ENCODE measurements around the gene LMBR1. TPM values are rescaled to one million over a fixed set of nuclear protein-coding genes. Genes with fewer than 3 reads are reported as not detected.

The LMBR1 gene
- total RNA-seq, 1 donor from 2014 or later: 49.7 TPM

DNA sequence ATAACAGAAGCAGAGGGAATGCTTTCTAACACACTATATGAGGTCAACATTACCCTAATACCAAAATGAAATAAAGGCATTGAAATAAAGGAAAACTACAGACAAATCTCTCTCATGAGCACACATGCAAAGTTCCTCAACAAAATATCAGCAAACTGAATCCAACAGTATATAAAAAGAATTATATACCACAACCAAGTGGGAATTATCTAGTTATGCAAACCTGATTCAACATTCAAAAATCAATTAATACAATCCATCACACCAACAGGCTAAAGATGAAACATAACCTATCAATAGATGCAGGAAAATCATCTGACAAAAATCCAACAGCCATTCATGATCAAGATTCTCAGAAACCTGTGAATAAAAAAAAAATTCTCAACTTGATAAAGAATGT lies 34.5 kb downstream of the LMBR1 start:
- FAIRE-seq (no peak), DNase-seq (ENCODE audit: low read depth) (no peak)
- H2AFZ ChIP-seq (ENCODE audit: low read depth, low read length): no peak overlapping the region
- H3K79me2 ChIP-seq (ENCODE audit: insufficient read depth, low read length): peaks cover 26% of the 10 kb centered on the region
- no peak overlapping the region for H3K4me2 ChIP-seq (ENCODE audit: low read length)
- H4K20me1 ChIP-seq (ENCODE audit: insufficient read depth, low read length): no peaks in the 10 kb centered on the region
- no peaks in the 10 kb centered on the region for H3K36me3 ChIP-seq (ENCODE audit: insufficient read depth, low read length)
- no peaks in the 10 kb centered on the region for H3K4me1 ChIP-seq (ENCODE audit: insufficient read depth, low read length)
- Mint-ChIP-seq H3K4me3 (ENCODE audit: unreplicated experiment) (no peak overlapping the region), H3K4me1 (ENCODE audit: low read depth, unreplicated experiment) (no peaks in the 10 kb centered on the region), H3K27ac (ENCODE audit: unreplicated experiment) (no peak overlapping the region), H3K9me3 (ENCODE audit: unreplicated experiment) (peaks cover 27% of the 10 kb centered on the region), H3K36me3 (ENCODE audit: low read depth, unreplicated experiment) (peaks cover 35% of the 10 kb centered on the region), H3K27me3 (ENCODE audit: low read depth, unreplicated experiment) (no peaks in the 10 kb centered on the region)
- no peak overlapping the region for H3K9ac ChIP-seq (ENCODE audit: low read length)
- H3K27me3 ChIP-seq (ENCODE audit: insufficient read depth, low read length): no peaks in the 10 kb centered on the region
- H3K27ac ChIP-seq (ENCODE audit: low read depth, low read length): no peak overlapping the region
- no peaks in the 10 kb centered on the region for H3K9me3 ChIP-seq (ENCODE audit: insufficient read depth, low read depth, low read length)
- no peak overlapping the region for H3K4me3 ChIP-seq (ENCODE audit: insufficient read depth, low read depth, low read length)
- no peak for TF ChIP-seq EZH2 (IDR thresholded peaks at IDR 0.05; ENCODE audit: insufficient read depth, low read length)
- TF ChIP-seq, protein P1, sequence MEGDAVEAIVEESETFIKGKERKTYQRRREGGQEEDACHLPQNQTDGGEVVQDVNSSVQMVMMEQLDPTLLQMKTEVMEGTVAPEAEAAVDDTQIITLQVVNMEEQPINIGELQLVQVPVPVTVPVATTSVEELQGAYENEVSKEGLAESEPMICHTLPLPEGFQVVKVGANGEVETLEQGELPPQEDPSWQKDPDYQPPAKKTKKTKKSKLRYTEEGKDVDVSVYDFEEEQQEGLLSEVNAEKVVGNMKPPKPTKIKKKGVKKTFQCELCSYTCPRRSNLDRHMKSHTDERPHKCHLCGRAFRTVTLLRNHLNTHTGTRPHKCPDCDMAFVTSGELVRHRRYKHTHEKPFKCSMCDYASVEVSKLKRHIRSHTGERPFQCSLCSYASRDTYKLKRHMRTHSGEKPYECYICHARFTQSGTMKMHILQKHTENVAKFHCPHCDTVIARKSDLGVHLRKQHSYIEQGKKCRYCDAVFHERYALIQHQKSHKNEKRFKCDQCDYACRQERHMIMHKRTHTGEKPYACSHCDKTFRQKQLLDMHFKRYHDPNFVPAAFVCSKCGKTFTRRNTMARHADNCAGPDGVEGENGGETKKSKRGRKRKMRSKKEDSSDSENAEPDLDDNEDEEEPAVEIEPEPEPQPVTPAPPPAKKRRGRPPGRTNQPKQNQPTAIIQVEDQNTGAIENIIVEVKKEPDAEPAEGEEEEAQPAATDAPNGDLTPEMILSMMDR (IDR thresholded peaks at IDR 0.05; ENCODE audit: insufficient read depth, low read depth, low read length): no peak

DNA sequence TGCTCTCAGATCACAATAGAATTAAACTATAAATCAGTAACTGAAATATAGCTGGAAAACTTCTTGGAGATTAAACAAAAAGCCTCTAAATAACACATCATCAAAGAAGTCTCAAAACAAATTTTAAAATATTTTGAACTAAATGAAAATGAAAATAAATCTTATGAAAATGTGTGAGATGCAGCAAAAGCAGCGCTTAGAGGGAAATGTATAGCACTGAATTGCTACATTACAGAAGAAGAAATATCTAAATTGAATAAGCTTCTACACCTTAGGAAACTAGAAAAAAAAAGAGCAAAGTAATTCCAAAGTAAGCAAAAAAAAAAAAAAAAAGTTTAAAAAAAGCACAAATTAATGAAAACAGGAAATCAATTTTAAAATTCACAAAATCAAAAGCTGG lies 35.2 kb downstream of the LMBR1 start:
- H3K36me3 ChIP-seq (ENCODE audit: insufficient read depth, low read length): no peaks in the 10 kb centered on the region
- H3K27ac ChIP-seq (ENCODE audit: low read depth, low read length): no peak overlapping the region
- FAIRE-seq (no peak), DNase-seq (ENCODE audit: low read depth) (no peak)
- no peak overlapping the region for H3K4me3 ChIP-seq (ENCODE audit: insufficient read depth, low read depth, low read length)
- no peaks in the 10 kb centered on the region for H3K4me1 ChIP-seq (ENCODE audit: insufficient read depth, low read length)
- no peaks in the 10 kb centered on the region for H3K27me3 ChIP-seq (ENCODE audit: insufficient read depth, low read length)
- H3K9me3 ChIP-seq (ENCODE audit: insufficient read depth, low read depth, low read length): no peaks in the 10 kb centered on the region
- H3K36me3 Mint-ChIP-seq (ENCODE audit: low read depth, unreplicated experiment): peaks cover 35% of the 10 kb centered on the region
- no peak overlapping the region for H3K9ac ChIP-seq (ENCODE audit: low read length)
- no peaks in the 10 kb centered on the region for H4K20me1 ChIP-seq (ENCODE audit: insufficient read depth, low read length)
- H3K27ac Mint-ChIP-seq (ENCODE audit: unreplicated experiment): no peak overlapping the region
- no peak overlapping the region for H2AFZ ChIP-seq (ENCODE audit: low read depth, low read length)
- no peaks in the 10 kb centered on the region for H3K27me3 Mint-ChIP-seq (ENCODE audit: low read depth, unreplicated experiment)
- H3K9me3 Mint-ChIP-seq (ENCODE audit: unreplicated experiment): peaks cover 25% of the 10 kb centered on the region
- peaks cover 26% of the 10 kb centered on the region for H3K79me2 ChIP-seq (ENCODE audit: insufficient read depth, low read length)
- no peak overlapping the region for H3K4me2 ChIP-seq (ENCODE audit: low read length)
- no peak for TF ChIP-seq EZH2 (IDR thresholded peaks at IDR 0.05; ENCODE audit: insufficient read depth, low read length)
- TF ChIP-seq, protein P1 (IDR thresholded peaks at IDR 0.05; ENCODE audit: insufficient read depth, low read depth, low read length): no peak
- no peak overlapping the region for H3K4me3 Mint-ChIP-seq (ENCODE audit: unreplicated experiment)
- no peaks in the 10 kb centered on the region for H3K4me1 Mint-ChIP-seq (ENCODE audit: low read depth, unreplicated experiment)

DNA sequence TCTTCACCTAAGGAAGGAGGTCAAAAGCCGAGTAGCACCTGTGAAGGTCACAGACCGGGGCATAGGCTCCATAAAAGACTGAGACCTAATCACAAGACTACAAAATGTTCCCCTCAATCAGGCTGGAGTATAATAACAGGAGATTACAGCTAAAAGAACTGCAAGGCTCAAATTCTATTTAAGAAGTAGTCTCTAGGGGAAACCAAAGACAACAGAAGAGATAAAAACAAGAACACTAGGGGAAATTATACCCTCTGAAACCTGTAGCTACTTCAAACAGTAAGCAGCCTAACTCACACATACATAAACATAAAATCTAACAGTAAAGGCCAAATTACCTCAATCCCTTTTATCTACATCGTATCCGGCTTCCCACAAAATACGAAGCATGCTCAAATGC lies 38.3 kb downstream of the LMBR1 start:
- TF ChIP-seq, protein P1 (IDR thresholded peaks at IDR 0.05; ENCODE audit: insufficient read depth, low read depth, low read length): no peak
- no peak for TF ChIP-seq EZH2 (IDR thresholded peaks at IDR 0.05; ENCODE audit: insufficient read depth, low read length)
- H4K20me1 ChIP-seq (ENCODE audit: insufficient read depth, low read length): no peaks in the 10 kb centered on the region
- H3K27ac Mint-ChIP-seq (ENCODE audit: unreplicated experiment): no peak overlapping the region
- H3K9ac ChIP-seq (ENCODE audit: low read length): no peak overlapping the region
- H3K4me2 ChIP-seq (ENCODE audit: low read length): no peak overlapping the region
- no peak overlapping the region for H2AFZ ChIP-seq (ENCODE audit: low read depth, low read length)
- H3K27me3 Mint-ChIP-seq (ENCODE audit: low read depth, unreplicated experiment): no peaks in the 10 kb centered on the region
- no peaks in the 10 kb centered on the region for H3K4me1 Mint-ChIP-seq (ENCODE audit: low read depth, unreplicated experiment)
- H3K4me3 ChIP-seq (ENCODE audit: insufficient read depth, low read depth, low read length): no peak overlapping the region
- FAIRE-seq (no peak), DNase-seq (ENCODE audit: low read depth) (no peak)
- H3K4me1 ChIP-seq (ENCODE audit: insufficient read depth, low read length): no peaks in the 10 kb centered on the region
- peaks cover 6% of the 10 kb centered on the region for H3K9me3 Mint-ChIP-seq (ENCODE audit: unreplicated experiment)
- H3K9me3 ChIP-seq (ENCODE audit: insufficient read depth, low read depth, low read length): no peaks in the 10 kb centered on the region
- H3K79me2 ChIP-seq (ENCODE audit: insufficient read depth, low read length): peaks cover 26% of the 10 kb centered on the region
- H3K36me3 ChIP-seq (ENCODE audit: insufficient read depth, low read length): no peaks in the 10 kb centered on the region
- H3K36me3 Mint-ChIP-seq (ENCODE audit: low read depth, unreplicated experiment): peaks cover 7% of the 10 kb centered on the region
- no peak overlapping the region for H3K27ac ChIP-seq (ENCODE audit: low read depth, low read length)
- no peaks in the 10 kb centered on the region for H3K27me3 ChIP-seq (ENCODE audit: insufficient read depth, low read length)
- H3K4me3 Mint-ChIP-seq (ENCODE audit: unreplicated experiment): no peak overlapping the region

Data from astrocyte (in vitro differentiated cells and primary cell).